ENCODE results near the gene EED. TPM values are rescaled to one million over a fixed set of nuclear protein-coding genes. Genes with fewer than 3 reads are reported as not detected.

The EED gene
- total RNA-seq, 1 experiment from 2014 or later = 68.3 TPM

DNA sequence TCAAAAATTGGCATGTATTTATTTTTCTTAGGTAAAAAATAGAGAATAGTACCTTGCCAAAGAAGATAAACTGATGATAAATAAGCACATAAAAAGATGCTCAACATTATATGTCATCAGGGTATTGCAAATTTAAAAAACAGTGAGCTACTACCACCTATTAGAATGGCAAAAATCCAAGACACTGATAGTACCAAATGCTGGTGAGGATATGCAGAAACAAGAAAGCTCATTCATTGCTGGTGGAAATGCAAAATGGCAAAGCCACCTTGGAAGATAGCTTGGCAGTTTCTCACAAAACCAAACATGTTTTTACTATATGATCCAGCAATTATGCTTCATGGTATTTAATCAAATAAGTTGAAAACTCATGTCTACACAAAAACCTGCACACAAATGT, 46.4 kb upstream of the EED start:
- CTCF ChIA-PET = no interaction called here
- H3K9me3 Mint-ChIP-seq (ENCODE audit: unreplicated experiment) = no peaks in the 10 kb centered on the region
- H3K27me3 Mint-ChIP-seq (ENCODE audit: insufficient read depth, unreplicated experiment) = no peaks in the 10 kb centered on the region
- H3K27ac Mint-ChIP-seq (ENCODE audit: unreplicated experiment) = no peak overlapping the region
- H3K36me3 Mint-ChIP-seq (ENCODE audit: insufficient read depth, unreplicated experiment) = no peaks in the 10 kb centered on the region
- H3K4me3 Mint-ChIP-seq (ENCODE audit: unreplicated experiment) = no peak overlapping the region
- Histone ChIP-seq H3K9me3 (no peaks in the 10 kb centered on the region), H3K27me3 (replicated peaks; ENCODE audit: control insufficient read depth, insufficient read depth, low read length) (no peaks in the 10 kb centered on the region), H3K4me1 (peaks cover 42% of the 10 kb centered on the region), H3K36me3 (ENCODE audit: control insufficient read depth, insufficient read depth, low read length) (no peaks in the 10 kb centered on the region), H3K4me3 (ENCODE audit: low read depth, low read length) (no peak overlapping the region)
- H3K4me1 Mint-ChIP-seq (ENCODE audit: low read depth, unreplicated experiment) = peaks cover 19% of the 10 kb centered on the region
- no TSS peak for BruUV-seq (replicated peaks)
- POLR2A ChIA-PET = no interaction called here
- intact Hi-C loops (cut with micrococcal nuclease; ENCODE audit: unreplicated experiment) = no loop called here
- no peak for DNase-seq
- TF ChIP-seq CTCF (IDR thresholded peaks at IDR 0.05; ENCODE audit: insufficient read depth in 1 of 2, low read depth in 1 of 2, low read length in 1 of 2, severe bottlenecking in 1 of 2, unreplicated experiment in 1 of 2) = no peak

GRCh38 chr11:86199354-86199753, 45.2 kb upstream of the EED start:
- H3K4me1 ChIP-seq = peaks cover 31% of the 10 kb centered on the region
- H3K9me3 Mint-ChIP-seq (ENCODE audit: unreplicated experiment) = no peaks in the 10 kb centered on the region
- H3K27me3 ChIP-seq (replicated peaks; ENCODE audit: control insufficient read depth, insufficient read depth, low read length) = no peaks in the 10 kb centered on the region
- no peak for TF ChIP-seq CTCF (IDR thresholded peaks at IDR 0.05; ENCODE audit: insufficient read depth in 1 of 2, low read depth in 1 of 2, low read length in 1 of 2, severe bottlenecking in 1 of 2, unreplicated experiment in 1 of 2)
- H3K36me3 Mint-ChIP-seq (ENCODE audit: insufficient read depth, unreplicated experiment) = no peaks in the 10 kb centered on the region
- CTCF ChIA-PET = no interaction called here
- H3K4me3 Mint-ChIP-seq (ENCODE audit: unreplicated experiment) = no peak overlapping the region
- no peak overlapping the region for H3K4me3 ChIP-seq (ENCODE audit: low read depth, low read length)
- H3K9me3 ChIP-seq = no peaks in the 10 kb centered on the region
- no TSS peak for BruUV-seq (replicated peaks)
- peaks cover 11% of the 10 kb centered on the region for H3K4me1 Mint-ChIP-seq (ENCODE audit: low read depth, unreplicated experiment)
- H3K36me3 ChIP-seq (ENCODE audit: control insufficient read depth, insufficient read depth, low read length) = no peaks in the 10 kb centered on the region
- intact Hi-C loops (cut with micrococcal nuclease; ENCODE audit: unreplicated experiment) = no loop called here
- POLR2A ChIA-PET = no interaction called here
- no peak overlapping the region for H3K27ac Mint-ChIP-seq (ENCODE audit: unreplicated experiment)
- no peak for DNase-seq
- no peaks in the 10 kb centered on the region for H3K27me3 Mint-ChIP-seq (ENCODE audit: insufficient read depth, unreplicated experiment)

DNA sequence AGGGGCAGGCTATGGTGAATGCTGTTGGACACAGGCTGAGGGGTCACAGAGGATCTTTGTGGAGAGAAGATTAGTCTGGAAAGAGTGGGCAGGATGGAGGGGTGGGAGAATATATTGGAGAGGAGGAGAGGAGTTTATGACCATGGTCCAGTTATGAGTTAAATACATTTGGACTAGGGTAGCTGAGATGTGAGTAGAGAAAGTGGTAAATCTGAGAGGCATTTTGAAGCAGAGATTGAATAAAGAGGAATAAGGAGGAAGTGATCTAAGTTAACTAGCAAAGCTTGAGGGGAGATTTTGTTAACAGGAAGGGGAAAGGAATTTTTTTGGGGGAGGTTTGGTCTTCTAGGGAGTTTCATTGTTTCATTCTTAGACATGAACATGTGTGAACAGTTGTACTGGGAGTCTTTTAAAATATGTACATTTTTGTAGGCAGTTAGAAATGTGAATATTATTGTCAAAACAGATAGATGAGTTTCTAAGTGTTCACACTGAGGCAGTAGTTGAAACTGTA, 43.1 kb upstream of the EED start:
- Histone ChIP-seq H3K4me1 (peaks cover 27% of the 10 kb centered on the region), H3K36me3 (ENCODE audit: control insufficient read depth, insufficient read depth, low read length) (no peaks in the 10 kb centered on the region), H3K4me3 (ENCODE audit: low read depth, low read length) (no peak overlapping the region), H3K27me3 (replicated peaks; ENCODE audit: control insufficient read depth, insufficient read depth, low read length) (no peaks in the 10 kb centered on the region), H3K9me3 (peaks cover 3% of the 10 kb centered on the region; the same call in 1 of the 2 replicates)
- CTCF ChIA-PET = interaction anchor here (1.5 kb wide), 1 partner anchor 160 kb away, joined by 3 read pairs; no protein-coding TSS in a partner anchor
- H3K9me3 Mint-ChIP-seq (ENCODE audit: unreplicated experiment) = no peaks in the 10 kb centered on the region
- BruUV-seq (replicated peaks) = no TSS peak
- no peaks in the 10 kb centered on the region for H3K36me3 Mint-ChIP-seq (ENCODE audit: insufficient read depth, unreplicated experiment)
- DNase-seq = no peak
- intact Hi-C loops (cut with micrococcal nuclease; ENCODE audit: unreplicated experiment) = no loop called here
- POLR2A ChIA-PET = no interaction called here
- no peak for TF ChIP-seq CTCF (IDR thresholded peaks at IDR 0.05; ENCODE audit: insufficient read depth in 1 of 2, low read depth in 1 of 2, low read length in 1 of 2, severe bottlenecking in 1 of 2, unreplicated experiment in 1 of 2)
- no peak overlapping the region for H3K27ac Mint-ChIP-seq (ENCODE audit: unreplicated experiment)
- H3K4me1 Mint-ChIP-seq (ENCODE audit: low read depth, unreplicated experiment) = peaks cover 10% of the 10 kb centered on the region
- H3K27me3 Mint-ChIP-seq (ENCODE audit: insufficient read depth, unreplicated experiment) = no peaks in the 10 kb centered on the region
- H3K4me3 Mint-ChIP-seq (ENCODE audit: unreplicated experiment) = no peak overlapping the region
